ENCODE results near the gene SLC41A3.

DNA sequence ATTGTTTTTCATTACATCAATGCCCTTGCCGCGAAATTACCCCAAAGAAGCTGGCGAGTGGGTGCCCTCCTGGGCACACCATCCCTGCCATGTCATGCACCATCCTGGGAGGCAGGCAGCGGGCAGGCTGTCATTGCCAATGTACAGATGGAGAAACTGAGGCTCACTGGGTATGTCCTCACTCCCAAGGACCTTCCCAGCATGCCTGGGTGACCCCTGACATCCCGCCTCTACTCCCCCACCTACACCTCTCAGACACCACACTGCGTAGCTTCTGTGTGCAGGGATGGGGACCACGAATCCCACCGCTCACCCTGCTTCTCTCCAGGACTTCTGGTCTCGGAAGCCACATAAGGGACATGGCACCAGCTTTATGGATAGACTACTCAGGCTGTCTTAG, 41.0 kb upstream of the SLC41A3 start:
- TF ChIP-seq CTCF (IDR thresholded peaks at IDR 0.05) (no peak), EP300 (IDR thresholded peaks at IDR 0.05) (no peak)

All from gastroesophageal sphincter (tissue), 3 donors.